GM19463 (cell line): ENCODE data around the gene SOS1.

Experiments used
- ATAC-seq: cut with Tn5 transposase; IDR thresholded peaks from one replicate; pipeline ENCODE4 v1.9.1; 2021; ENCODE audit warnings: mild to moderate bottlenecking, moderate library complexity; ENCODE audit not compliant: unreplicated experiment

The SOS1 gene

DNA sequence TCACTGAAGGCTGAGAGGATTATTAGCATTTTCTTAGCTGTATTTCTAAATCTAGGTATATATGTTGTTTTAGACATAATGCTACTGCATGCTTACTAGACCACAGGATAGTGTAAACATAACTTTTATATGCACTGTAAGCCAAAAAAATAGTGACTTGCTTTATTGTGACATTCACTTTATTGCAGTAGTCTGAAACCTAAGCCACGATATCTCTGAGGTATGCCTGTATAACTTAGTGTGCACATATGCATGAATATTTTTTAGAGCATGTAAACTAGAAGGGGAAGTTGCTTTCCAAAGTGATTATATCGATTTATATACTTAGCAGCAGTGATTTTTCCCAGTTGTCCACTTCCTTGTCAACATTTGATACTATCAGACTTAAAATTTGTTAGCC, 81.8 kb downstream of the SOS1 start:
- ATAC-seq: no peak

DNA sequence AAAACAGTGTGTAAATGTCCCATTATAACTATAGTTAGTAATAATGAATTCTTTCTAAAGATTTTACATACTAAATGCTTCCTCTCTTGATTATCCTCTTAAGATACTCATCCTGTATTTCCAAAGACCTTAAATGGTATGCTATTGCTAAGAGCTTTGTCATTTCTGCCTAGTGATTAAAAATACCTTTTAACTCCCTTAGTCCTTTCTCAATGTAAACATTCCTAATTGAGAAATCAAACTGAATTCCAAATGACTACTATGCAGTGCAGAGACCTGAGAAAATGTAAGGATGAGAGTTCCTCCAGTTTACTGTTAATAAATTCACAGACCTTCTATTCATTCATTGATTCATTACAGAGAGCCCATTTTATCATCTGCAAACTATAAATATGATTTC, 86.9 kb downstream of the SOS1 start:
- no peak for ATAC-seq

DNA sequence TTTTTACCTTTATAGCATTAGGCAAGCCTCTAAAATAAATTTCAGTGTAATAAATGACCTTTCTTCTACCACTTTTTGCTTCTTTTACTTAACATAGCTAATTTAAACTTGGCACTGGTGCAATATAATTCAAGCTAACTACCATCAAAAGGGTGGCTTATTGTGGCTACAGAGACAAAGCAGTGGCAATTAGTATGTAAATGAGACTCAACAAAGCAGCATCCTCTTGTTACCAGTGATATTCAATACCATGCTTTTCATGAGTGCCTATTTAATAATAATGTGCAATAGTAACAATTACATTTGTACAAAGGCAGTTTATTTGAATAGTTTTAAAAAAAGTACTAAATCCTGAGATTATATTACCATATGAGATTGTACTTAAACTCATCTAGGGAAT, 93.4 kb downstream of the SOS1 start:
- no peak for ATAC-seq

DNA sequence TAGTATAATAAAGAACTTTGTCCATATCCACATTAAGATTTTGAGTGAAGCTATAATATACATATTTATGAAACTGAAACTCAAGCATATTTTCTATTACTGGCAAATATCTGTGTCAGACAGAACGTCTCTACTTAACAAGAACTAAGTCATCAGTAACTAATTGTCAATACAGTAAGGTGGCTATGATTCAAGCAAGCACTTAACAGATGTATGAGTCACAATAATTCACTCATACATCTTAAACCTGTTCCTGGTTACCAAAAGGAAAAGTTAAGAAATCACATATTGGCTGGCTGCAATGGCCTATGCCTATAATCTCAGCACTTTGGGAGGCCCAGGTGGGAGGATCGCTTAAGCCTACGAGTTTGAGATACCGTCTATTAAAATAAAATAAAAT, 96.0 kb downstream of the SOS1 start:
- no peak for ATAC-seq

DNA sequence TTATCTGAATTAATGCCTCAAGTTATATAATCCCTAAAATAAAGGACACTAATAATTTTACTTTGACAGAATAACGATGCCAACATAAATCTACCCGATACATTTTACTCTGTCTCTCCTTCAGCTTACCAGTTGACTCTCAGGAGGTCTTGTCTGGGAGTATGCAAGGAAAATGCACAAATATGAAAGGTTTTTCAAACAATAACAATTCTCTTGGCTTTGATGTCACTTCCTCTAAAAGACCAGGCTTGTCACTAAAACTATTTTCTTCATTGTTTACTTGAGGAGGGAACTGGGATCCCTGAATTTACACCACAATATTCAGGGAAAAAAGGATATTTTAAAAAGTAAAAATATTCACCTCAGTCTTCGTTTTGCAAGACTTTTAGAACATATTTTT, 97.2 kb downstream of the SOS1 start:
- ATAC-seq: no peak

DNA sequence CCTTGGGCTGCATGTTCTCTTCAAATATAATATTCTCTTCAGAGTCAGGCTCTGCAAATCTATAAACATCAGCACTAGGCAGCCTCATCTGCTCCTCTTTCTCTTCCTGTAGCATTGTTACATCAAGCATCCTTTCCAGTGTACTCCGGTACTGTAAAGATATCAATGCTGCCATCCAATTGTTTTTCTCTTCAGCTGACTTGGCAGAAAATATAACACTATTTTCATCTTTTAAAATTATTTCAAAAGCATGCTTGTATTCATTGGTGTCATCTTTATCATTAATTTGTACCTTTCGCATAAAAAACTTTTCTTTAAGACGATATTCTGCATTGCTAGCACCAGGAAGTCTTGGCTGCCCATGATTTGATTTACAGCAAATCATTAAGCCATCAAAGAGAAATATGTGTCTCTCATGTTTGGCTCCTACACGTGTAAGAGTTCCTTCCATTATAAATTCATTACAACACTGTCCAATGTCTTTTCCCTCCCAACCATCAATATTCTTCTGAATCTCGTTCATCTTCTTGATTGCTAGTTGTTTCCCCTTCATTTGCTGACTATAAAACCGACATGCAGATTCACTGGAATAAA, 98.1 kb downstream of the SOS1 start:
- ATAC-seq: no peak

DNA sequence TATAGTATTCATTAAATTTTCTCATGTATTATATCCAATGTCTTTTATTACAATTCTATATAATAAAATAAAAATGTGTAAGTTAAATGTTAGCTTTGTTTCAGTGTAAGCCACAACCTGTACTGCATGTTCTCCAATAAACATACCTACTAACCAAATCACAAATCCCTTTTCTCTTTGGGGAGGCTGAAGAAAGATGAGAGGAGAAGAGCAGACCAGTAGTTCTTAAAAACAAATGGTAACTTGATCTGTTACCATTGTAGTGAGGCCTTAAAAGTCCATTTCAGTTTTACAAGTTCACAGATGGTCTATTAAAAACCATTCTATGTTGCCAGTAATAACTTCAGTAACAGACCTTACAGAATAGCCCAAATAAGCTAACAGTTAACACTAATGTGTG, 100.5 kb downstream of the SOS1 start:
- no peak for ATAC-seq

DNA sequence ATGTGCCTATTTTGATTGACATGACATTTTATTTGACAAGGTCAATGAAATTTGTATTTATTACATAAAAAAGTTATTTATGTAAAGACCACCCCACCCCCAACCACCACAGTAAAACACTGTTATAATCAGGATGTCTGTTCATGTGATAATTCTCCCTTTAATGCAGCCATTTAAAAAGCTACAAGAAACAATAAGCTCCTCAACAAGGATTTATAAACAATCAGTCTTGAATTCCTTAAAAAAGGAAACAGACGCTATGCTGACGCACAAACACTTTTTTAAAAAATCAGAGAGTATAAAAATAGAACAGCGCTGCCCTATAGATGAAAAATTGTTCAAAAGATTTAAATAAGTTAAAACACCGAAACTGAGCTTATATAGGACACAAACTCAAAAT, 102.2 kb downstream of the SOS1 start:
- no peak for ATAC-seq

DNA sequence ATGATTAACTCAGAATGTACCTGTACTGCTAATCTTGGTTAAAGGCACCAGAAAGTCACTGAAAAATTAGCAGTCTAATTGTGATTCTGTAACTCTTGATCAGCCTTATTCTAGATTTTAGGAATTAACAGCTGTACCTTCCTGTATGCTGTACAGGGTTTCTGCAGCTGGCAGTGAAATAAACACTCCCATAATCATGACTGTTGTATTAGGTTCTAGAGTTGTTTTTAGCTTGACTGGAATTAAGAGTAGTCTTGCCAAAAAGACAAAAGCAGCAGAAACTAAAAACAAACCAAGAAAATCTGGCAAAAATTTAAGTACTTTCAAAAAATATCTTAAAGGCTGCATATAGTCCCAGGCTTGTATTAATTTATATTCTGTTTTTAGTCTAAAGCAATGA, 103.5 kb downstream of the SOS1 start:
- ATAC-seq: no peak

DNA sequence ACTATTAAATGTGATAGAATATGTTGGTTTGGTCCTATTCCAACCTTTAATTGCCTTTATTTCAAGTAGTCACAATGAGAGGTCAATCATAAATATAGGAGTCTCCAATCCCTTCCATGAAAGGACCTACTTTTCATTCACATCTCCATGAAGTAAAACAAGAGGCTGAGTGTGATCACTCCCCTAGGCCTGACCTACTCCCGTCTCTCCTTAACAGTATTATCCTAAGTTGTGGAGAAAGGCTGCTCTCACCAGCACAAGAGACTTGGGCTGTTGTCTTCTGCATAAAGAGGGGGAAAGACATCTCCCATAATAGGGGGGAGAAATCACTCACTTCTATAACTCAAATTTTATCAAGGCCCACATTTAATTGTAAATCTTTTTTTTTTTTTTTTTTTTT, 105.4 kb downstream of the SOS1 start:
- no peak for ATAC-seq

DNA sequence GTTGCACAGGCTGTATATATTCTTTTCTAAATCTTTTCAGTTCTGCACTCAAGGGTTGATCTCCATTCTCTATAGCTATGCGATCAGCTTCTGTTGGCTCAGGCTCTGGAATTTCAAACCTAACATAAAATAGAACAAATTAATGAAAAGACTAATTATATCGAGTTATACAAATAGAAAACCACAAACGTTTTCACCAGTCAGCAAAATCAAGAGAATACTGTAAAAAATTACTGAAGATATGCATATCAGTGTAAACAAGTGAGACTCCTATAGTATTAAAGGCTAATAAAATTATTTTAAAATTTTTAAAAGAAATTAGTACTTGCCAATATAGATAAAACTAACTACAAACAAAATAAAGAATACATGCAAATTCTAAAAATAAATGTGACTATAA, 107.0 kb downstream of the SOS1 start:
- no peak for ATAC-seq

DNA sequence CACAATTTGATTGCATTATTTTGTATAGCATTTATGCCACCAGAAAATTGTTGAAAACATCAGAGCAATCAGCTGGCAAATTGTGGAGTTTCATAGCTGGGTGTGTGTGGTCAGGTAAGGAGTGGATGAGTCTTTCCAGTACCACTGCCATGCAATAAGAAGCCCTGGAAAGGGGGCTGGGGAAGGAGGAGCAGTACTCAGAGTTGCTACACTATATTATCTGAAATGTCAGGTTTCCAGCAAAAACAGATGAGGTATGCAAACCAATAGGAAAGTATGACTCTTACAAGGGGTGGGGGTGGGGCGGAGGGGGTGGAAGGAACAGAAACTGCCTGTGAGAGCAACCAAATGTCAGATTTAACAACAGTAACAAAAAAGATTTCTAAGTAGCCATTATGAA, 112.2 kb downstream of the SOS1 start:
- no peak for ATAC-seq

DNA sequence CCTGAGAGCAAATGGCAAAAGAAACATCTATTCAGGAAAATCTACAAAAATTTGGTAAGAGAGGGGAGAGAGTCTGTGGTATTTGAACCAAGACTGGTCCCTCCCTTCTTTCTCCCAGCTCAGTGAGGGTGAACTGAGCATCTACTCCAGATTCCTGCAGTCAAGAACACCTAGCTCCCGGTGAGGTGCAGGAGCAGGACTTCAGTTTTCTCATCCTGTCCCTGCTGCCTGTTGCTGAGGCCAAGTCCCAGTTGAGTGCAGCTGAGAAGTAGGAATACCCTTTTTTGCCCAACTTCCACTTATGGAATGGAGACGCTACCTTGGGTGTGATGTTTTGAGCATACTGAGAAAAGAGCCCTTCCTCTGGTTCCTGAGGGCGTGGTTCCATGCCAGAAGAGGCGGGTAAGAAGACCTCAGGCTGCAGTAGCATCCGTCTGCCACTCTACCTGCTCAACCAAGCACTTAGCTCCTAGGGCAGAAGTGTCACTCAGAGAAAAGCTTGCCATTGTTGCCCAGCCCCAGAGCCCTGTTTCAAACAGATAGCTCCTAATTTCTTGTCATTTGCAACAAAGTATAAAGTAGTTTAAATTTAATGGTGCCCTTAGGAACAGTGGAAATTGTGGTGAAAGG, 112.9 kb downstream of the SOS1 start:
- no peak for ATAC-seq

DNA sequence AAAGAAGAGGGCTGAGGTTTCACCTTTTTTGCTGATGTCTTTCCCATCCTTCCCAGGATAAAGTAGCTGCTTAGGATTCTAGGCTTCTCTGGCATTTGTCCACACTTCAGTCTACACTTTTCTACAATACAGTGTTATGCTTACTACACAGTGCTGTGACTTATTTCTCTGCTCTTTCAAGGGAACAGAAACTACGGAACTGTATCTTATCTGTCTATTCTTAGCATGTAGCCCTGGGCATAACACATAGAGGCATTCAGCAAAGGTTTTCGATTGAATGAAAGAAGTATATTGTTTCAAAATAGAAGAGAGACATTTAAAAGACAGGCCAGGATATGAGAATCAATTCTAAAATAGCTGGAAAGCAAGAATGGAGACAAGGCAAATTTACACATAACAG, 120.3 kb downstream of the SOS1 start:
- ATAC-seq: no peak

DNA sequence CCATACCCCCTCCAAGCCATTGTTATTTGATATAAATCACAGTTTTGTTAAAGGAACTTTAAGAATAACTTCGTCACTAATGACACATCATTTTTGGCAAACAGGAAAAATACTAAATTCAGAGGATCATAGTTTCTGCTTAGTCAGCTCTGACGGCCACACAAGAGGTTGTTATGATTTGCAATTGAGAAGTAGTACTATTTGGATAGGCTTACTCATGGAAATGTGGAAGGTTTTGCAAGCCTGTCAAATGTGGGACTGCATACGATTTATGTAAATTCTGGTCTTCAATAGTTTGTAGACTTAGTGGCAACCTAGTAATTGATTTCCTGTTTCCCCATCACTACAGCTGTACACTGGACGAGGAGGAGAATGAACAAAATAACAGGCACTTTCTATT, 123.1 kb downstream of the SOS1 start:
- ATAC-seq: no peak

DNA sequence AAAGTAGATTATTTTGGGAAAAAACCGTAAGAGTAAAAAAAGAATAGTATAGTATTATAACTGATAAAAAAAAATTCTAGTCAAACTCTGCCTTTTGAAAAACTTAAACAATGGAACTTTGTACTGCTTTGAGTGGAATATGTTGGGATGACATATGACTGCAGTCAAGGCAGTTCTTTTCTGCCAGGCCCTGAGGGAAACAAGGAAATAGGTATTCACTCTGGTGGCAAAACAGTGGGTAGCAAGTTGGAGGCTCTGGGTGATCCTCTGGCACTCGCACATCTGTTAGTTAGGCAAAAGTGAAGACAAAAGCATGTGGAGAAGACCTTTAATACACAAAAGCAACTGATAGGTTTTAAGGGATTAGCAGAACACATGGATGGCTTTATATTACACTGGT, 129.0 kb downstream of the SOS1 start:
- ATAC-seq: no peak

DNA sequence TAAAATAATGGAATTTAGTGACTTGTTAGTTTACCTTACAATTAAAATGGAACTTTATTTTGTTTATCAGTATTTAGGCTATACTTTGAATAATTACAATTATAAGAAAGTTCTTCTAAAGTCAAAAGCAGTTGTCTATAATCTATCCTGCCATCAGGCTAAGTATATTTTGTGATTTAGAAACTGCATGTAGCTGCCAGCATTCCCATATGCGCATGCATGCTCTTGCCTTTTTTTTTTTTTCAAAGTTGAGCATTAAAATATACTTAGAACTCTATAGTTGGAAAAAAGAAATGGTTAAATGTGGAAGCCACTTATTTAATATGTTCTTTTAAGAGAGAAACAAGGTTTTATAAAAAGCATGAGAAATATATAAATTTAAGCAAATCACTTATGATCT, 132.1 kb downstream of the SOS1 start:
- ATAC-seq: no peak

DNA sequence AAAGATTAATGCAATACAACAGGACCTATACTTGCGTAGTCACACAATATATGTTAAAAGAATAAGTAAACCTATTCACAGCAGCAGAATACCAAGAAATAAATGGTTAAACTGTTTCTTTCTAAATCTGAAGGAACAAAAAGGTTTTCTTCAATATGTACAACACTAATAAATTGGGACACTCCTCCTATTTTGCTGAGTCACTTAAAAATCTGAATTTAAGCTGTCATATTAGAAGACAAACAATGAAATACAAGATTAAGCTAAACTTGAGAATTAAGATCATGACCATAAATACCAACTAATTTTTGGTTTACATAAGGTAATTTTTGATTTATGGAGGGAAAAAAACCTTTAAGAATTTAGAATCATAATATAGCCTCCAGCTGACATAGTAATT, 138.4 kb downstream of the SOS1 start:
- ATAC-seq: no peak

DNA sequence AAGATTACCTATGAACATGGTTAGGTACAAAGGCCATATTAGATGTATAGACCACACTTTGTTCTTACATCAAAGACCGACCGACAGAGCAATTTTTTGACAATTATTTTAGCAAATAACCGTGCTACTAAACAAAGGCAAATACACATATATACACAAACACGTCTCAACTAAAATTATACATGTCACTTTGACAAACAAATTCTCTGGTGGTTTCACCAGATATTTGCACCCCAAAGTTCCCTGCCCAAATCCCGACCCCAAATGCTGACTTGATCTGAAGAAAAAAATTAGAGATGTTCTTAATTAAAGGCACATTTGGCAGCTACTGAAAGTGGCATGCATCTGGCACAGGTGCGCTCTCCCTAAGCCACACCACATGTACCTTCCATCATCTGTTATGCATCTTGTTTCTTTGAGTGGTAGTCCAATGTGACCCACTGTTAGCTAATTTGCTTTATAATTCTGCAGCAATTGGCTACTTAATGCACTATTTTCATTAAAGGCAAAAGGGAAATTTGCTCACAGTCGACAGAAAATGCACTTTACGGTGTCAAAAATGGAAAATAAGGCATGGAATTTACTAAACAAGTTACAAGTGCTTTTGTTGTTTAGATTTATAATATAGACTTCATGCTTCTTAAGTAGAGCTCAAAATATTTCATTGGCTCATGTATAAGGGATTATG, 139.0 kb downstream of the SOS1 start:
- no peak for ATAC-seq

DNA sequence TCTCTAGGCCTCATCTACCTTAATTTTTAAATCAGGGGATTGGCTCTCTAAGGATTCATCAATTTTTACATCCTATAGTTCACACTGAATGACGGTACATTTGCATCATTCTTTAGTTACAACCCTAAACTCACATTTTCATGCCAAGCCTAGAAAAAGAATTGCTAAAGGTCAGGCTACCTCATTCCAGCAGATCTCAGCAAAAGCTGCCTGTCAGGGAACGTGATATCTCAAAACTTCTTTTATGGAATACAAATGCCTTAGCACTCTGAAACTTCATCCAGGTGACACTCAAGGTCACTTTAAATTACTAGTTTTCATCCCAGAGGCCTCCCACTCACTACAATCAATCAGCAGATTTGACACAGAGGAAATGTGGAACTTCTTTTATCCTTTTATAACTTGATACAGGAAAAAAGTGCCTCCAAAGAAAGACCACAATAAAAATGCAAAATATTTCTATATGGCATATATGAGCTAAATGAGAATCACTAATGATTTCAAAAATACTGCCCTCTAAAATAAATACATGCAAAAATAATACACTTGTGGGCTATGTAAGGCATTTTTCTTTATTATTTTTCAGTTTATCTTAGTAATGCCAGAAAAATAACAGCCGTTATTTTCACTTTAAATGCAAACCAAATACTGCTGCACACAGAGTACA, 139.7 kb downstream of the SOS1 start:
- no peak for ATAC-seq

DNA sequence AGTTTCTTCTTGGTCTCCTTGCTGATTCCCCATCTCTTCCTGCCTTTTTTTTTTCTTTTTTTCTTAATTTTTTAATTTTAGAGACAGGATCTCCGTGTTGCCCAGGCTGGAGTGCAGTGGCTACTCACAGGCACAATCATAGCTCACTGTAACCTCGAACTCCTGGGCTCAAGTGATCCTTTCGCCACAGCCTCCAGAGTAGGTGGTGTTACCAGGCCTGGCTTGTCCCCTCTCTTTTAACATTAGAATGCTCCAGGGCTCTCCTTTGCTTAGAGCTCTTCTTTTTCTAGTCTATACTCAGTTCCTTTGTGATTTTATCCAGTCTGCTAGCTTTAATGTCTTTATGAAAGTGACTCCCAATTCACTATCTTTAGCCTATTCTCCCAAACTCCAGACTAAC, 141.9 kb downstream of the SOS1 start:
- no peak for ATAC-seq

DNA sequence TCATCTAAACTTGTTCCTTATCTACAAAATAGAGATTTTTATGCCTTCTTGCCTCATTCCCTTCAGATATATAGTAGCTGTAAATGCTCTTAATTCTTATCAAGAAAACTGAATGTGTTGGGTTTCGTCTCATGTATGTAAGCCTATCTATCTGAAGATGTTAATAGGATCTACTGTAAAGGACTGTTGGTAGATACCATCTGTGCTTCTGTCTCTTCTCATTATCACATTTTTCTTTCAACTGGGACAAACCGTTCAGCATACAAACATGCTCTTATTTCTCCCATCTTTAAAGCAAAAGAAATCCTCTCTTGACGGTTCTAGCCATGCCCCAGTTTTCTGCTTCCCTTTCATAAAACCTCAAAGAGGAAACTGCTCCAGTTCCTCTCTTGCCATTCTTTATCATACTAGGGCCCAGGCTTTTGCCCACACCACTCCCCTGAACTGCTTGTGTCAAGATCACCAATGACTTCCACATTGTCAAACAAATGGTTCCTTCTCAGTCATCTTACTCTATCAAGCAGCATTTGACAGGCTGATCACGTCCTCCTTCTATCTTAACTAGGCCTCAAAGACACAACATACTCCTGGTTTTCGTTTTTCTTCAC, 142.5 kb downstream of the SOS1 start:
- ATAC-seq: no peak
